Stimulated activated naive CD8-positive, alpha-beta T cell treated with anti-CD3 and anti-CD28 coated beads, Interleukin-15, amount 100 ng/mL, for 72 hours (primary cell): ENCODE results near the gene FDX1.
"Not testable (repeated sequence)": the region's sequence is repeated elsewhere in the genome, so short reads cannot be mapped to it uniquely, and the experiment has no call there.

Source experiments
- ATAC-seq: fragments of 150-1000 bp; cut with Tn5 transposase; 2 replicates; pipeline ENCODE4 v1.10.0; 2021; ENCODE audit warnings: mild to moderate bottlenecking, moderate library complexity
- DNase-seq, 2 donors: peaks; one replicate each; pipeline ENCODE4 v3.0.0; 2021 to 2022
- H3K27ac Mint-ChIP-seq, 2 donors: one replicate each; pipeline ENCODE4 v1.8.0; 2022; ENCODE audit warnings: mild to moderate bottlenecking in 2 of 2, mixed read lengths in 2 of 2, moderate library complexity in 2 of 2
- H3K27me3 Mint-ChIP-seq: one replicate; pipeline ENCODE4 v1.8.0; 2022; ENCODE audit warnings: mixed read lengths
- H3K4me1 Mint-ChIP-seq: one replicate; pipeline ENCODE4 v1.8.0; 2022; ENCODE audit warnings: mild to moderate bottlenecking, mixed read lengths
- H3K4me3 Mint-ChIP-seq, 2 donors: one replicate each; pipeline ENCODE4 v1.8.0; 2022; ENCODE audit warnings: mild to moderate bottlenecking in 2 of 2, mixed read lengths in 2 of 2, moderate library complexity in 1 of 2
- H3K9me3 Mint-ChIP-seq, 2 donors: one replicate each; pipeline ENCODE4 v1.8.0; 2022; ENCODE audit warnings: mixed read lengths in 2 of 2

The FDX1 gene, protein sequence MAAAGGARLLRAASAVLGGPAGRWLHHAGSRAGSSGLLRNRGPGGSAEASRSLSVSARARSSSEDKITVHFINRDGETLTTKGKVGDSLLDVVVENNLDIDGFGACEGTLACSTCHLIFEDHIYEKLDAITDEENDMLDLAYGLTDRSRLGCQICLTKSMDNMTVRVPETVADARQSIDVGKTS

DNA sequence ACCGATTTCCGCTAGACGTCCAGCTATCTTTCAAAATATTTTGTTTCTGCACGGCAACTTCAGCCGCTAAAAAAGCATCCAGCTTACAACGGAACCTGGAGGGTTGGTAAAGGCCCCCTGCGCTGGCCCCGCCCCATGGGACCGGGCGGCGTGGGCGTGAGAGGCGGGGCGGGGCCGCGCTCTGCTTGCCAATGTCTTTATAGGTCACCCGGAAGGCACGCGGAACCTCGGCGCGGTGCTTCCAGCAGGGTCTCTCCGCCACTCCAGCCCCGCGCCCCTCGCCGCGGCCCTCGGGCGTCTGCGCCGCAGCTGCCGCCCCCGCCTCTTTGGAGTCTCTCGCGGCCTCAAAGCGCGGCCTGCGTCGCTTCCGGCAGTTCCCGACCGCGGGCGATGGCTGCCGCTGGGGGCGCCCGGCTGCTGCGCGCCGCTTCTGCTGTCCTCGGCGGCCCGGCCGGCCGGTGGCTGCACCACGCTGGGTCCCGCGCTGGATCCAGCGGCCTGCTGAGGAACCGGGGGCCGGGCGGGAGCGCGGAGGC, at the start of gene FDX1:
Gene FDX1 (plus strand): TSS at position 218 of the 536 bp plus-strand sequence. CDS start 173 bp downstream, at position 391.
- H3K27ac Mint-ChIP-seq: peak within 1 kb of the TSS; percentile 97 to 99
- H3K4me1 Mint-ChIP-seq: peaks cover 47% of the 10 kb centered on the region
- DNase-seq: peak; percentile 93 to 94
- H3K4me3 Mint-ChIP-seq: peak within 1 kb of the TSS; percentile 98 to 100
- no peaks in the 10 kb centered on the region for H3K27me3 Mint-ChIP-seq
- no peaks in the 10 kb centered on the region for H3K9me3 Mint-ChIP-seq
- peak; percentile 94 for ATAC-seq

DNA sequence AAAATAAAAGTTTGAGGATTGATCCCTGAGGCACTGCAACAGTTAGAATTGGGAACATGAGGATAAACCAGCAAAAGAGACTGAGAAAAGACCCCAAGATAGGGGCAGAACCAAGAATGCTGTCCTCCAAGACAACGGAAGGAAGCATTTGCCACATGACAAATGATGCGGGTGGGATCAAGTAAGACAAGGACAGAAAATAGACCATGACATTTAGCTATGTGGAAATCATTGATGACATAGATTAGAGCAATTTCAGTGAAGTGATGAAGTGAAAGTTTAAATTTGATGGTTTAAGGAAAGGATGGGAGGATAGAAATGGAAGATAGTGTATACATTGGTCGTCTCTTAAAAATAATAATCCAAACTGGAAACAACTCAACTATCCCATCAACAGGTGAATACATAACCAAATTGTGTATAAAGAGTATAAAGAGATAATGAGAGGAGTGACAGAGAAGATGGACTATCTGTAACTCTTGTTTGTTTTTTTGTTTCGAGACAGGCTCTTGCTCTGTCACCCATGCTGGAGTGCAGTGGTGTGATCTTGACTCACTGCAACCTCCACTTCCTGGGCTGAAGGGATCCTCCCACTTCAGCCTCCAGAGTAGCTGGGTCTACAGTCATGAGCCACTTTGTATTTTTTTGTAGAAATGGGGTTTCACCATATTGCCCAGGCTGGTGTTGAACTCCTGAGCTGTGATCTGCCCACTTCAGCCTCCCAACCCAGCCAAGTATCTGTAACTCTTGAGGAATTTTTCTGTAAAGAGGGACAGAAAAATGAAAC, 48.7 kb upstream of the FDX1 start:
- no peak overlapping the region for H3K4me3 Mint-ChIP-seq
- H3K4me1 Mint-ChIP-seq: peaks cover 7% of the 10 kb centered on the region
- H3K27me3 Mint-ChIP-seq: peaks cover 6% of the 10 kb centered on the region
- H3K9me3 Mint-ChIP-seq: peaks cover 0 to 6% of the 10 kb centered on the region in 2 donors
- no peak for DNase-seq
- peak; percentile 58 for ATAC-seq
- H3K27ac Mint-ChIP-seq: no peak overlapping the region

GRCh38 chr11:110388231-110388630, 41.5 kb upstream of the FDX1 start:
- H3K4me3 Mint-ChIP-seq, DNase-seq, ATAC-seq, H3K27me3 Mint-ChIP-seq, H3K9me3 Mint-ChIP-seq, H3K27ac Mint-ChIP-seq, H3K4me1 Mint-ChIP-seq: not testable (repeated sequence)

DNA sequence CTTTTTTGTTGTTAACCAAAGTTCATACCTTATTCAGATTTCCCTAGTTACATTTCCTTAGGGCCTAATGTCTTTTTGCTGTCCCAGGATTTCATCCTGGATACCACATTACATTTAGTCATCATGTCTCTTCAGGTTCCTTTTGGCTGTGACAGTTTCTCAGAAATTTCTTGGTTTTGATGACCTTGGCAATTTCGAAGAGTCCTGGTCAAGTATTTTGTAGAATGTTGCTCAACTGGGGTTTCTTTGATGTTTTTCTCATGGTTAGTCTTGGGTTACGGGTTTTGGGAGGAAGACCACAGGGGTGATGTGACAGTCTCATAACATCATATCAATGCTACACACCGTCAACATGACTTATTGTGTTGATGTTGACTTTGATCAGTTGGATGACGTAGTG, 39.8 kb upstream of the FDX1 start:
- H3K27ac Mint-ChIP-seq: no peak overlapping the region
- peaks cover 0 to 8% of the 10 kb centered on the region in 2 donors for H3K9me3 Mint-ChIP-seq
- no peak for DNase-seq
- no peaks in the 10 kb centered on the region for H3K27me3 Mint-ChIP-seq
- no peaks in the 10 kb centered on the region for H3K4me1 Mint-ChIP-seq
- no peak for ATAC-seq
- H3K4me3 Mint-ChIP-seq: no peak overlapping the region

DNA sequence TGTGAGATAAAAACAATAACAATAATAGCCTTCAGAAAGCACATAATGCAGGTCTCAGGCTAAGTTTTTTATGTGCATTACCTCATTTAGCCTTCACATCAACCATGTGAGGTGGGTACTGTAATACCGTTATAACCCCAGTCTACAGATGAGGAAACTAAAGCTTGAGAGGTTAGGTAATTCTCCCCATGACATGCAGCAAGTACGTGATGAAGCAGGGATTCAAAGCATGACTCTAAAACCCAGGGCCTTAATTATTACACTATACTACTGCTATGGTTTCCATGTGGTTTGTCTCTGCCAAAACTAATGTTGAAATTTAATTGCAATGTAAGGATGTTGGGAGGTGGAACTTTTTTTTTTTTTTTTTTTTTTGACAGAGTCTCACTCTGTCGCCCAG, 37.7 kb upstream of the FDX1 start:
- Mint-ChIP-seq H3K27ac (no peak overlapping the region), H3K27me3 (no peaks in the 10 kb centered on the region), H3K4me1 (no peaks in the 10 kb centered on the region), H3K9me3 (no peaks in the 10 kb centered on the region), H3K4me3 (no peak overlapping the region)
- no peak for DNase-seq
- ATAC-seq: no peak

GRCh38 chr11:110397668-110398286, 32.0 kb upstream of the FDX1 start:
- H3K27ac Mint-ChIP-seq, DNase-seq, H3K4me3 Mint-ChIP-seq, ATAC-seq, H3K9me3 Mint-ChIP-seq, H3K27me3 Mint-ChIP-seq, H3K4me1 Mint-ChIP-seq: not testable (repeated sequence)

DNA sequence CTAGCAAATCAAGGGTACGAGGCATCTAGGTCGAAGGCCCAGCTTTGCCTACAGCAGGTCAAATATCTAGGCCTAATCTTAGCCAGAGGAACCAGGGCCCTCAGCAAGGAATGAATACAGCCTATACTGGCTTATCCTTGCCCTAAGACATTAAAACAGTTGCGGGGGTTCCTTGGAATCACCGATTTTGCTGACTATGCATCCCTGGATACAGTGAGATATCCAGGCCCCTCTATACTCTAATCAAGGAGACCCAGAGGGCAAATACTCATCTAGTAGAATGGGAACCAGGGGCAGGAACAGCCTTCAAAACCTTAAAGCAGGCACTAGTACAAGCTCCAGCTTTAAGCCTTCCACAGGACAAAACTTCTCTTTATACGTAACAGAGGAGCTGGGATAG, 26.2 kb upstream of the FDX1 start:
- H3K9me3 Mint-ChIP-seq: peaks cover 4 to 19% of the 10 kb centered on the region in 2 donors
- H3K4me1 Mint-ChIP-seq, DNase-seq, H3K27me3 Mint-ChIP-seq, ATAC-seq, H3K27ac Mint-ChIP-seq, H3K4me3 Mint-ChIP-seq: not testable (repeated sequence)

GRCh38 chr11:110405636-110406035, 24.1 kb upstream of the FDX1 start:
- H3K27me3 Mint-ChIP-seq: not testable (repeated sequence)

GRCh38 chr11:110407315-110407714, 22.4 kb upstream of the FDX1 start:
- DNase-seq: no peak
- Mint-ChIP-seq H3K9me3 (peaks cover 4 to 19% of the 10 kb centered on the region in 2 donors), H3K27me3 (no peaks in the 10 kb centered on the region), H3K4me1 (no peaks in the 10 kb centered on the region), H3K27ac (no peak overlapping the region), H3K4me3 (no peak overlapping the region)
- no peak for ATAC-seq

More at GRCh38 chr11:110405636-110406035, 24.1 kb upstream of the FDX1 start:
- ATAC-seq, H3K4me3 Mint-ChIP-seq, DNase-seq, H3K27ac Mint-ChIP-seq, H3K4me1 Mint-ChIP-seq: not testable (repeated sequence)
- H3K9me3 Mint-ChIP-seq: peaks cover 4 to 19% of the 10 kb centered on the region in 2 donors

DNA sequence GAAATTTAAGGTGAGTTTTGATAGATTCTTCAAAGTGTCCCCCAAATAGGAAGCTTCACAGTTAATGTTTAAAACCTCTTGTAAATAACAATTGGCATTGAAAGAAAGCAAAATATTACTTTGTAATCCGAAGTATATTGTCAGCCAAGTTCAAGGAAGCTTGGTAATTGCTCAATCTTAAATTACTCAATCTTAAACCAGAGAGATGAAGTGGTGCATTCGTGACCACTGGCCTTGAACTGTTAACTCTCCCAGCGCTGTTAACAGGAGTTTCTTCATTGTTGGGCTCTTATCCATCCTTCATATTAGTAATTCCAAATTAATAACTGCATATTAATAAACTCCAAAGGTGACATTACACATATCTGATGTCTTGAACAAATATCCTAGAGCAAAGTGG, 20.6 kb upstream of the FDX1 start:
- Mint-ChIP-seq H3K27me3 (no peaks in the 10 kb centered on the region), H3K27ac (no peak overlapping the region), H3K4me3 (no peak overlapping the region), H3K4me1 (no peaks in the 10 kb centered on the region), H3K9me3 (peaks cover 4 to 19% of the 10 kb centered on the region in 2 donors)
- DNase-seq (no peak), ATAC-seq (no peak)

- ATAC-seq: no peak
- Mint-ChIP-seq H3K4me3 (no peak overlapping the region), H3K4me1 (no peaks in the 10 kb centered on the region), H3K27ac (no peak overlapping the region), H3K27me3 (no peaks in the 10 kb centered on the region), H3K9me3 (peaks cover 4 to 9% of the 10 kb centered on the region in 2 donors)
- no peak for DNase-seq
Measured at GRCh38 chr11:110410651-110411050, 19.1 kb upstream of the FDX1 start.

- Mint-ChIP-seq H3K4me1 (no peaks in the 10 kb centered on the region), H3K9me3 (no peaks in the 10 kb centered on the region), H3K27me3 (no peaks in the 10 kb centered on the region), H3K27ac (no peak overlapping the region), H3K4me3 (no peak overlapping the region)
- ATAC-seq (no peak), DNase-seq (no peak)
Measured at GRCh38 chr11:110415081-110415480, 14.7 kb upstream of the FDX1 start.

DNA sequence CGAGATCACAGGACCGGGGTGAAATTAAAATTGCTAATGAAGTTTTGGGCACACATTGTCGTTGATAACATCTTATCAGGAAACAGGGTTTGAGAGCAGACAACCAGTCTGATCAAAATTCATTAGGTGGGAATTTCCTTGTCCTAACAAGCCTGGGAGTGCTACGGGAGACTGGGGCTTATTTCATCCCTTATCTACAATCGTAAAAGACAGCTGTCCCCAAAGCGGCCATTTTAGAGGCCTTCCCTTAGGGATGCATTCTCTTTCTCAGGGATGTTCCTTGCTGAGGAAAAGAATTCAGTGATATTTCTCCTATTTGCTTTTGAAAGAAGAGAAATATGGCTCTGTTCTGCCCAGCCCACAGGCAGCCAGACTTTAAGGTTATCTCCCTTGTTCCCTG, 8.1 kb upstream of the FDX1 start:
- H3K4me1 Mint-ChIP-seq, H3K4me3 Mint-ChIP-seq, H3K27me3 Mint-ChIP-seq, ATAC-seq, H3K27ac Mint-ChIP-seq, DNase-seq: not testable (repeated sequence)
- H3K9me3 Mint-ChIP-seq: peaks cover 4 to 14% of the 10 kb centered on the region in 2 donors

DNA sequence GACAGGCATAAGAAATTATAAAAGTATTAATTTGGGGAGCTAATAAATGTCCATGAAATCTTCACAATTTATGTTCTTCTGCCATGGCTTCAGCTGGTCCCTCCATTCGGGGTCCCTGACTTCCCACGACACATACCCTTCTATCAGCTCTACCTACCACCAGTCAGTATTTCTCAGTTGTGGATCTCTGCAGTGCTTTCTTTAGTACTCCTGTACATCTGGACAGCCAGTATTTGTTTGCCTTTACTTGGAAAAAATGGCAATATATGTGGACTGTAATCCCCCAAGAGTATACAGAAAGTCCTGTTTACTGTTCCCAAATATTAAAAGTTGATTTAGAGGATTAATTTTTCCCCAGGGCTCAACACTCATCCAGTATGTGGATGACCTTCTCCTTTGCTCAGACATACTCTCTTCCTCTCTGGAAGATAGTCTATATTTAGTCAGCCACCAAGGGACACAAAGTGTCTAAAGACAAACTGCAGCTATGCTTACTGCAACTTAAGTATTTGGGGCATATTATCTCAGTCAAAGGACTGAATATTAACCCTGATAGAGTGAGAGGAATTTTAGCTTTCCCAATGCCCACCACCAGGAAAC, 7.3 kb upstream of the FDX1 start:
- H3K27me3 Mint-ChIP-seq: no peaks in the 10 kb centered on the region
- H3K4me3 Mint-ChIP-seq: no peak overlapping the region
- DNase-seq: no peak
- H3K4me1 Mint-ChIP-seq: no peaks in the 10 kb centered on the region
- no peak overlapping the region for H3K27ac Mint-ChIP-seq
- no peak for ATAC-seq
- H3K9me3 Mint-ChIP-seq: peaks cover 4 to 14% of the 10 kb centered on the region in 2 donors

DNA sequence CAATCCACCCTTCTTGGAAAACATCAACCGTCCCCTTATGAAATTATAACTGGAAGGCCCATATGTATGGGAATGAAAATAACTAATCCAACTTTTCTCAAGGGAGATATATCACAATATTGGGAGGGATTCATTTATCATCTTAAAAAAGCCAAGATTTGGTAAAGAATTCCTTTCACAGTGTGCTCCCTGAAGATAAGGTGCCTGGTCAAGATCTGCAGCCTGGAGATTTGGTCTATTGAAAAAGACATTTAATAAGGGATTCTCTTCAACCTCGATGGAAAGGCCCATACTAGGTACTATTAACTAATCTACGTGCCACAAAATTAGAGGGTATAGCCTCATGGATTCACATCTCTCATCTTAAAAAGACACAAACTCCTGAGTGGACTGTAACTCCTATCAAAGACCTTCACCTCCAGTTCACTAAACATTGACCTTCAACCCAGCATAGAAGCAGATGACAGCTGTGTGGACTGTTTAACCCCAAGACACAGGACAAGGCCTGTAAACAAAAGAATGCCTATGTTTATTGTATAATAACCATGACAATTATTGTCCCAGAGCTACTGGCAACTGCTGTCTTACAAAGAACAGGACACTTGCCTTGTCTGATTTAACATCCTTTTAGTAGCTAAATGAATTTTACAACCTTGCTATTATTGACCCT, 4.8 kb upstream of the FDX1 start:
- no peak for ATAC-seq
- Mint-ChIP-seq H3K4me3 (no peak overlapping the region), H3K27ac (no peak overlapping the region), H3K9me3 (peaks cover 4 to 14% of the 10 kb centered on the region in 2 donors), H3K27me3 (no peaks in the 10 kb centered on the region), H3K4me1 (peaks cover 10% of the 10 kb centered on the region)
- no peak for DNase-seq
